ENCODE results near the gene BEND6. TPM values are rescaled to one million over a fixed set of nuclear protein-coding genes. Genes with fewer than 3 reads are reported as not detected.

Gene BEND6
- total RNA-seq, 2 donors from 2014 or later, result 0.26 TPM; not detected in 1

DNA sequence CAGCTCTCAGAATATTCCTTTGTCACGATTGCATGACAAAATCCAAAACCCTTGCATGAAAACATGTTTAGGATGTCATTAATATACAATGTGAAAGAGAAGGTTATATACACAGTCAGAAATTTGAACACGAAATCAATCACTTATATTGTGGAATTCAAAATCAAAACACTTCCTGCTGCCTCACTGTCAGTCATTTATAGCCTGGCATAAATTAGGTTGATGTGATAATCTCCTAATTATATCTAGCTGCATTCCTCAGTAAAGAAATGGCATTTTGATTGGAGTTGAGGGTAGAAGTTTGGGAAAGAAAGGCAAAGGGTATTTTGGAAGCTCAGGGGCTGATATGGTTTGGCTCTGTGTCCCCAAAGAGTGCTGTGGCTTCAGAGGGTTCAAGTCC, 24.1 kb upstream of the BEND6 start:
- Histone ChIP-seq H3K4me1 (no peaks in the 10 kb centered on the region), H3K27me3 (no peaks in the 10 kb centered on the region), H3K27ac (no peak overlapping the region), H3K4me3 (no peak overlapping the region), H3K36me3 (replicated peaks in 1 of 2; ENCODE audit: insufficient read depth in 1 of 2, low read depth in 2 of 2) (no peaks in the 10 kb centered on the region), H3K9me3 (no peaks in the 10 kb centered on the region)
- TF ChIP-seq, protein P1, sequence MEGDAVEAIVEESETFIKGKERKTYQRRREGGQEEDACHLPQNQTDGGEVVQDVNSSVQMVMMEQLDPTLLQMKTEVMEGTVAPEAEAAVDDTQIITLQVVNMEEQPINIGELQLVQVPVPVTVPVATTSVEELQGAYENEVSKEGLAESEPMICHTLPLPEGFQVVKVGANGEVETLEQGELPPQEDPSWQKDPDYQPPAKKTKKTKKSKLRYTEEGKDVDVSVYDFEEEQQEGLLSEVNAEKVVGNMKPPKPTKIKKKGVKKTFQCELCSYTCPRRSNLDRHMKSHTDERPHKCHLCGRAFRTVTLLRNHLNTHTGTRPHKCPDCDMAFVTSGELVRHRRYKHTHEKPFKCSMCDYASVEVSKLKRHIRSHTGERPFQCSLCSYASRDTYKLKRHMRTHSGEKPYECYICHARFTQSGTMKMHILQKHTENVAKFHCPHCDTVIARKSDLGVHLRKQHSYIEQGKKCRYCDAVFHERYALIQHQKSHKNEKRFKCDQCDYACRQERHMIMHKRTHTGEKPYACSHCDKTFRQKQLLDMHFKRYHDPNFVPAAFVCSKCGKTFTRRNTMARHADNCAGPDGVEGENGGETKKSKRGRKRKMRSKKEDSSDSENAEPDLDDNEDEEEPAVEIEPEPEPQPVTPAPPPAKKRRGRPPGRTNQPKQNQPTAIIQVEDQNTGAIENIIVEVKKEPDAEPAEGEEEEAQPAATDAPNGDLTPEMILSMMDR (IDR thresholded peaks at IDR 0.05), result no peak
- no peak for TF ChIP-seq POLR2A (IDR thresholded peaks at IDR 0.05)
- DNase-seq, result no peak
- no peak for ATAC-seq
- WGBS, 2 donors, result 38 to 49% methylated on average over 2 of the region's 2 CpGs
- intact Hi-C loops (cut with DNase I), result no loop called here

DNA sequence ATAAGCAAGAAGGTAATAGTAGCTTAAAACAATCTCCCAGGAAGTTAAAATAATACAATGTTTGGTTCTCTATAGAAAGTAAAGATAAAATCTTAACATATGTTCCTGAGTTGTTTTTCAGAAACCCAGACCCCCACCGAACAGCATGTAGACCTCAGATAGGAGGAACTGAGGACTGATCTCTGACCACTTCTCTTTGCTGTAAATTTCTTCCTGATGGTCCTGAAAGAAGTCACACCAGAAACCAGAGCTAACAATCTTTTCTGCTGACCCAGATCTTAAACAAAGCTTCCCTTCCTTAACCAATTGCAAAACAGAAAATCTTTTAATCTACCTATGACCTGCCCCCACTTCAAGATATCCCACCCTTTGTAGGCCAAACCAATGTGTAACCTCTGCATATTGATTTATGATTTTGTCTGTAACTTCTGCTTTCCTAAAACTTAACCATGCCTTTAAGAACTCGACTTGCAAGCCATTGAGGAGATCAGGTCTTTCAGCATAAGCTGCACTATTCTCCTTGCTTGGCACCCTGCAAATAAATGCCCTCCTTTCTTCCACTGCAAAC, 21.9 kb upstream of the BEND6 start:
- Histone ChIP-seq H3K4me3 (no peak overlapping the region), H3K27me3 (no peaks in the 10 kb centered on the region), H3K27ac (no peak overlapping the region), H3K36me3 (replicated peaks in 1 of 2; ENCODE audit: insufficient read depth in 1 of 2, low read depth in 2 of 2) (no peaks in the 10 kb centered on the region), H3K9me3 (no peaks in the 10 kb centered on the region), H3K4me1 (no peaks in the 10 kb centered on the region)
- 31 to 35% methylated on average over 2 of the region's 2 CpGs for WGBS, 2 donors
- ATAC-seq (no peak), DNase-seq (no peak)
- intact Hi-C loops (cut with DNase I), result no loop called here
- no peak for TF ChIP-seq POLR2A (IDR thresholded peaks at IDR 0.05)
- TF ChIP-seq, protein P1 (IDR thresholded peaks at IDR 0.05), result no peak

DNA sequence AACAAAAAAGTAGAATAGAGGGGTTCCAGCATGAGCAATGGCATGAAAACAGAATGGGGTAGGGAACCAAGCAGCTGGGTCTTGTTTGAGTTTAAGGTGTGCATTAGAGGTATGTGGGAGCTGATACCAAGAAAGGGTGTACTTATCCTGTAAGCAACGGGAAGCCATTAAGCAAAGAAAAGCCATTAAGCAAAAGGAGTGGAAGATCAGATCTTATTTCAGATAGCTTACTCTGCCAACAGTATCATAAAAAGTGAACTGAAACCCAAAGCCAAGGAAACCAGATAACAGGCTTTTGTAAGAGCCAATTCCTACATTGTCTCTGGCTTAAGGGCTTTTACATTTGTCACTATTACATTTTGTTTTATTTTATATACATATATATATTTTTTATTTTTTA, 21.3 kb upstream of the BEND6 start:
- TF ChIP-seq, protein P1 (IDR thresholded peaks at IDR 0.05), result no peak
- no peak for TF ChIP-seq POLR2A (IDR thresholded peaks at IDR 0.05)
- Histone ChIP-seq H3K4me1 (no peaks in the 10 kb centered on the region), H3K4me3 (no peak overlapping the region), H3K36me3 (replicated peaks in 1 of 2; ENCODE audit: insufficient read depth in 1 of 2, low read depth in 2 of 2) (no peaks in the 10 kb centered on the region), H3K27ac (no peak overlapping the region), H3K9me3 (no peaks in the 10 kb centered on the region), H3K27me3 (no peaks in the 10 kb centered on the region)
- DNase-seq (no peak), ATAC-seq (no peak)
- intact Hi-C loops (cut with DNase I), result no loop called here
- 21 to 32% methylated on average over 1 of the region's 1 CpG for WGBS, 2 donors

DNA sequence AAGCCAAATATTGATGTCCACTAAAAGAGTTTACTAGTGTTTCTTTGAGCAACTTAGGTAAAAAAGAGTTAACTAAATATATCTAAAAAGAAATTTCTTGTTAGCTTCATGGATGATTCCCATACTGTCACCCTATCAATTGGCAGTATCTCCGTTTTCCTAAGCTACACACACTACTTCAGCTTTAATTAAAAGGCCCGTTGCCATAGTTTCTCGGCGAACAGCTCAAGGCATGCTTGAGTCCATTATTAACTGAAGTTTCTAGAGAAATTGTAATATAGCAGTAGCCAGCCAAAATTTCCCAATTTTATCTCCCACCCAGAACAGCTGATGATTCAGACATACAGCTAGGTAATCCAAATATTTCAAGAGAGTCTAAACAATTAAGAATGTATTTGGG, 20.0 kb upstream of the BEND6 start:
- Histone ChIP-seq H3K27me3 (no peaks in the 10 kb centered on the region), H3K4me3 (no peak overlapping the region), H3K4me1 (no peaks in the 10 kb centered on the region), H3K9me3 (no peaks in the 10 kb centered on the region), H3K36me3 (replicated peaks in 1 of 2; ENCODE audit: insufficient read depth in 1 of 2, low read depth in 2 of 2) (no peaks in the 10 kb centered on the region), H3K27ac (no peak overlapping the region)
- intact Hi-C loops (cut with DNase I), result no loop called here
- TF ChIP-seq, protein P1 (IDR thresholded peaks at IDR 0.05), result no peak
- no peak for TF ChIP-seq POLR2A (IDR thresholded peaks at IDR 0.05)
- 47 to 61% methylated on average over 4 of the region's 4 CpGs for WGBS, 2 donors
- no peak for ATAC-seq
- no peak for DNase-seq

DNA sequence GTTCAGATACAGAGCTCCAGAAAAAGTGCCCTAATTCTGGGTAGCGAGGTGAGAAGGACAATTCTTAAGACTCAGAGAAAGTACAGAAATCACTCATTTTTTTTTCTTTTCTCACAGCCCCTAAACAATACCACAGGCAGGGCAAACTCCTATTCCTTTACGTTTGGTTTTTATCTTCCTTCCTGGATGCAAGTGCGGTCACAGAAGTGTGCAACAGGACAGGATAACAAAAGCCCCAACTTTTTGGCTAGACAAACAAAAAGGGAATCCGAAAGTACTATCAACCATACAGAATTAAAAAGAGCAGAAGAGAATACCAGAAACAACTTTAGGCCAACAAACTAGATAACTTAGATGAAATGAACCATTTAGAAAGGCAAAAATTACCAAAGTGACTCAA, 18.4 kb upstream of the BEND6 start:
- no peak overlapping the region for H3K4me3 ChIP-seq
- no peaks in the 10 kb centered on the region for H3K9me3 ChIP-seq
- DNase-seq (no peak), ATAC-seq (no peak)
- H3K27me3 ChIP-seq, result no peaks in the 10 kb centered on the region
- intact Hi-C loops (cut with DNase I), result no loop called here
- 38 to 52% methylated on average over 4 of the region's 4 CpGs for WGBS, 2 donors
- H3K36me3 ChIP-seq (replicated peaks in 1 of 2; ENCODE audit: insufficient read depth in 1 of 2, low read depth in 2 of 2), result no peaks in the 10 kb centered on the region
- no peaks in the 10 kb centered on the region for H3K4me1 ChIP-seq
- no peak overlapping the region for H3K27ac ChIP-seq
- TF ChIP-seq, protein P1 (IDR thresholded peaks at IDR 0.05), result no peak
- no peak for TF ChIP-seq POLR2A (IDR thresholded peaks at IDR 0.05)

All from body of pancreas (tissue), 4 donors.